Hepatocyte (in vitro differentiated cells): ENCODE results near the gene APBA1.

Source experiments
- CTCF ChIP-seq: fragments of 200-600 bp; sonication (generic); IDR thresholded peaks from 2 replicates; pipeline ENCODE4 v1.5.1; 2016; ENCODE audit warnings: antibody characterized with exemption, mild to moderate bottlenecking; ENCODE audit not compliant: poor library complexity
- EZH2 ChIP-seq: fragments of 200-600 bp; sonication (generic); IDR thresholded peaks from 2 replicates; pipeline ENCODE4 v1.6.1; 2016; ENCODE audit warnings: antibody characterized with exemption, mild to moderate bottlenecking, borderline replicate concordance
- EZH2phosphoT487 ChIP-seq: fragments of 200-600 bp; sonication (generic); IDR thresholded peaks from one replicate; pipeline ENCODE4 v1.6.1; 2018; ENCODE audit warnings: antibody characterized with exemption, mild to moderate bottlenecking, low read depth, moderate library complexity; ENCODE audit not compliant: unreplicated experiment, severe bottlenecking

- TF ChIP-seq CTCF (no peak), EZH2 (no peak), EZH2phosphoT487 (no peak)
Observed at GRCh38 chr9:69442486-69442885, 229.7 kb downstream of the APBA1 start.
